ENCODE data around the gene LIAS. TPM values are rescaled to one million over a fixed set of nuclear protein-coding genes. Genes with fewer than 3 reads are reported as not detected.

LIAS gene
- total and polyA plus RNA-seq, 2 experiments from 2014 or later, result 16.3 to 19.0 TPM

- H3K4me3 ChIP-seq, result no peak overlapping the region
- H3K36me3 ChIP-seq, result no peaks in the 10 kb centered on the region
- DNase-seq (ENCODE audit: low read depth in 1 of 2, low spot score in 1 of 2), result no peak
- TF ChIP-seq CTCF (IDR thresholded peaks at IDR 0.05; ENCODE audit: low read depth, low read length), result no peak
- no peak overlapping the region for H3K27ac ChIP-seq
- H3K27me3 ChIP-seq, result no peaks in the 10 kb centered on the region
- no peaks in the 10 kb centered on the region for H3K9me3 ChIP-seq (ENCODE audit: low read depth)
- H3K4me1 ChIP-seq (ENCODE audit: low read depth), result no peaks in the 10 kb centered on the region
Measured at GRCh38 chr4:39426728-39427127, 32.1 kb upstream of the LIAS start.

DNA sequence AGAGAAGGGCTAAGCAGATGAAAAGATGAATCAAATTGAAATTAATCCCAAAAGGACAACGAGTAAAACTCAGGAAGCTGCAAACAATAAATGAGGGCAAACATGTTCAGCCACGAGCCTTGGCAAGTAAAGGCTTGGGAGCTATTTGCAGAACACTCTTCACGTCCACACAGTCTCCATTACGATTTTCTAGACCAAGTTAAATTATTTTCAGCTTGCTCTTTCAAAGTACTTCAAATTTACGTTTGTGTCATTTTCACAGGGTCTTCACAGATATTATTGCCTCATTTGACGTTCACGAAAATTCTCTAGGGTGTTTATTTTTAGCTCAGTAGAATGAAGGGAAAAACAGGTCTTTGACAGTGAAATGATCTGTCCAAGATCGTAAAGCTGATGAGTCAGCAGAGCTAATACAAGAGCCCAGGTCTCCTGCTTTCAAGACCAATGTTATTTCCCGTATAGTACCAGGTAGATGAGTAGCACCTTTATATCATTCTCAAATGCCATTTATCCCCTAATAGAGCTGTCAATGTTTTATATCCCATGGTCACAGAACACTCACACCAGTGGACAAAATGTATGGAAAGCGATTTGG lies 31.2 kb upstream of the LIAS start:
- H3K9me3 ChIP-seq (ENCODE audit: low read depth), result no peaks in the 10 kb centered on the region
- H3K4me1 ChIP-seq (ENCODE audit: low read depth), result no peaks in the 10 kb centered on the region
- TF ChIP-seq CTCF (IDR thresholded peaks at IDR 0.05; ENCODE audit: low read depth, low read length), result no peak
- H3K4me3 ChIP-seq, result no peak overlapping the region
- H3K27me3 ChIP-seq, result no peaks in the 10 kb centered on the region
- no peaks in the 10 kb centered on the region for H3K36me3 ChIP-seq
- H3K27ac ChIP-seq, result no peak overlapping the region
- DNase-seq (ENCODE audit: low read depth in 1 of 2, low spot score in 1 of 2), result no peak

GRCh38 chr4:39429476-39430334 lies 29.2 kb upstream of the LIAS start:
- Histone ChIP-seq H3K9me3 (ENCODE audit: low read depth) (no peaks in the 10 kb centered on the region), H3K27ac (no peak overlapping the region), H3K36me3 (no peaks in the 10 kb centered on the region), H3K27me3 (no peaks in the 10 kb centered on the region), H3K4me3 (no peak overlapping the region), H3K4me1 (ENCODE audit: low read depth) (no peaks in the 10 kb centered on the region)
- TF ChIP-seq CTCF (IDR thresholded peaks at IDR 0.05; ENCODE audit: low read depth, low read length), result no peak
- DNase-seq (ENCODE audit: low read depth in 1 of 2, low spot score in 1 of 2), result no peak

GRCh38 chr4:39433878-39434492 lies 24.9 kb upstream of the LIAS start:
- H3K36me3 ChIP-seq, result no peaks in the 10 kb centered on the region
- no peaks in the 10 kb centered on the region for H3K4me1 ChIP-seq (ENCODE audit: low read depth)
- no peak overlapping the region for H3K27ac ChIP-seq
- no peak for DNase-seq (ENCODE audit: low read depth in 1 of 2, low spot score in 1 of 2)
- H3K4me3 ChIP-seq, result no peak overlapping the region
- H3K27me3 ChIP-seq, result peaks cover 13% of the 10 kb centered on the region
- no peak for TF ChIP-seq CTCF (IDR thresholded peaks at IDR 0.05; ENCODE audit: low read depth, low read length)
- H3K9me3 ChIP-seq (ENCODE audit: low read depth), result no peaks in the 10 kb centered on the region

GRCh38 chr4:39435659-39436563 lies 22.9 kb upstream of the LIAS start:
- Histone ChIP-seq H3K4me3 (no peak overlapping the region), H3K27me3 (peaks cover 14% of the 10 kb centered on the region), H3K4me1 (ENCODE audit: low read depth) (no peaks in the 10 kb centered on the region), H3K9me3 (ENCODE audit: low read depth) (no peaks in the 10 kb centered on the region), H3K27ac (no peak overlapping the region), H3K36me3 (no peaks in the 10 kb centered on the region)
- no peak for DNase-seq (ENCODE audit: low read depth in 1 of 2, low spot score in 1 of 2)
- TF ChIP-seq CTCF (IDR thresholded peaks at IDR 0.05; ENCODE audit: low read depth, low read length), result no peak

All from cardiac muscle cell (in vitro differentiated cells and primary cell).